OCI-LY7 (cell line): ENCODE results near the gene SEC11A.

ENCODE experiments used
- EZH2phosphoT487 ChIP-seq: fragments of 200-600 bp; sonication (generic); IDR thresholded peaks from 2 replicates; pipeline ENCODE4 v1.6.1; 2018; ENCODE audit warnings: low read depth, borderline replicate concordance, mild to moderate bottlenecking, mixed run types, antibody characterized with exemption, low read length, moderate library complexity, mixed read lengths
- TF ChIP-seq, protein P1 (sequence below): fragments of 200-600 bp; sonication (generic); conservative IDR thresholded peaks from 2 replicates; pipeline ENCODE4 v1.5.1; 2014; ENCODE audit warnings: mild to moderate bottlenecking, antibody characterized with exemption, low read length, moderate library complexity, mixed read lengths

DNA sequence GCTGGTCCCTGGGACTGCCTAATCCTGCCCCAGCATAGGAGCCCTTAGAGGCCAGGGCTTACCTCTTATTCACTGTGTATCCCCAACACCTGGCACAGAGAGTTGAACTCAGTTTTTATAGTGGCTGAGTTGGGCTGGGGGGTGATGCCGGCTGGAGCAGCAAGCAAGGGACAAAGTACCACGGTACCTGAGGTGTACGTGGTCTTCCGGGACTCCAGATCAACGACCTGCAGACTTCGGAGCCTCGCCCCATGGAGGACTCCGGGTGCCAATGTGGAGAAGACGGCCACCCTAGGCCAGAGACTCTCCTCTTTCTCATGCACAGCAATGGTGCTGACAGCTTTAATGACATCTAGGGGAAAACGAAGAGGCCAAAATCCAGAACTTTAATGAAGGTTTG is 69.9 kb downstream of the SEC11A start:
- TF ChIP-seq, protein P1, sequence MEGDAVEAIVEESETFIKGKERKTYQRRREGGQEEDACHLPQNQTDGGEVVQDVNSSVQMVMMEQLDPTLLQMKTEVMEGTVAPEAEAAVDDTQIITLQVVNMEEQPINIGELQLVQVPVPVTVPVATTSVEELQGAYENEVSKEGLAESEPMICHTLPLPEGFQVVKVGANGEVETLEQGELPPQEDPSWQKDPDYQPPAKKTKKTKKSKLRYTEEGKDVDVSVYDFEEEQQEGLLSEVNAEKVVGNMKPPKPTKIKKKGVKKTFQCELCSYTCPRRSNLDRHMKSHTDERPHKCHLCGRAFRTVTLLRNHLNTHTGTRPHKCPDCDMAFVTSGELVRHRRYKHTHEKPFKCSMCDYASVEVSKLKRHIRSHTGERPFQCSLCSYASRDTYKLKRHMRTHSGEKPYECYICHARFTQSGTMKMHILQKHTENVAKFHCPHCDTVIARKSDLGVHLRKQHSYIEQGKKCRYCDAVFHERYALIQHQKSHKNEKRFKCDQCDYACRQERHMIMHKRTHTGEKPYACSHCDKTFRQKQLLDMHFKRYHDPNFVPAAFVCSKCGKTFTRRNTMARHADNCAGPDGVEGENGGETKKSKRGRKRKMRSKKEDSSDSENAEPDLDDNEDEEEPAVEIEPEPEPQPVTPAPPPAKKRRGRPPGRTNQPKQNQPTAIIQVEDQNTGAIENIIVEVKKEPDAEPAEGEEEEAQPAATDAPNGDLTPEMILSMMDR: no peak
- no peak for TF ChIP-seq EZH2phosphoT487
